ENCODE results near the gene DNAH6.

Gene DNAH6

DNA sequence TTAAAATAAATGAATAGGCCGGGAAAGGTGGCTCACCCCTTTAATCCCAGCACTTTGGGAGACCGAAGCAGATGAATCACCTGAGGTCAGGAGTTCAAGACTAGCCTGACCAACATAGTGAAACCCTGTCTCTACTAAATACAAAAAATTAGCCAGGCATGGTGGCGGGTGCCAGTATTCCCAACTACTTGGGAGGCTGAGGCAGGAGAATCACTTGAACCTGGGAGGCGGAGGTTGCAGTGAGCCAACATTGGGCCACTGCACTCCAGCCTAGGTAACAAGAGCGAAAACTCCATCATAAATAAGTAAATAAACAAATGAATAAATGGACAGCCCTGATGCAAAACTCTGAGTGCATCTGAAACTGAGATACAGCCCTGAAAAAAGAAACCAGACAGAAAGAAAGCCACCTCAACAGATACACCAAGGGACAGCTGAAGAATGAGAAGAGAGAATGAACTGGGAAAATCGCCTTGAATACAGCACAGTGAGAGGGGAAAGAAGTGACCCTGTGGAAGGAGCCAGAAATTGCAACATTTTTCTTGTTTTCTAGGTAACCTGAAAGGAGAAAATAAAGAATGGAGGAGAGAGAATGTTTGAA is 300.2 kb downstream of the DNAH6 start:
- FAIRE-seq, result no peak
- TF ChIP-seq, protein P1, sequence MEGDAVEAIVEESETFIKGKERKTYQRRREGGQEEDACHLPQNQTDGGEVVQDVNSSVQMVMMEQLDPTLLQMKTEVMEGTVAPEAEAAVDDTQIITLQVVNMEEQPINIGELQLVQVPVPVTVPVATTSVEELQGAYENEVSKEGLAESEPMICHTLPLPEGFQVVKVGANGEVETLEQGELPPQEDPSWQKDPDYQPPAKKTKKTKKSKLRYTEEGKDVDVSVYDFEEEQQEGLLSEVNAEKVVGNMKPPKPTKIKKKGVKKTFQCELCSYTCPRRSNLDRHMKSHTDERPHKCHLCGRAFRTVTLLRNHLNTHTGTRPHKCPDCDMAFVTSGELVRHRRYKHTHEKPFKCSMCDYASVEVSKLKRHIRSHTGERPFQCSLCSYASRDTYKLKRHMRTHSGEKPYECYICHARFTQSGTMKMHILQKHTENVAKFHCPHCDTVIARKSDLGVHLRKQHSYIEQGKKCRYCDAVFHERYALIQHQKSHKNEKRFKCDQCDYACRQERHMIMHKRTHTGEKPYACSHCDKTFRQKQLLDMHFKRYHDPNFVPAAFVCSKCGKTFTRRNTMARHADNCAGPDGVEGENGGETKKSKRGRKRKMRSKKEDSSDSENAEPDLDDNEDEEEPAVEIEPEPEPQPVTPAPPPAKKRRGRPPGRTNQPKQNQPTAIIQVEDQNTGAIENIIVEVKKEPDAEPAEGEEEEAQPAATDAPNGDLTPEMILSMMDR (IDR thresholded peaks at IDR 0.05; ENCODE audit: insufficient read depth, missing control alignments), result no peak
- DNase-seq (ENCODE audit: insufficient read length, low spot score), result no peak

DNA sequence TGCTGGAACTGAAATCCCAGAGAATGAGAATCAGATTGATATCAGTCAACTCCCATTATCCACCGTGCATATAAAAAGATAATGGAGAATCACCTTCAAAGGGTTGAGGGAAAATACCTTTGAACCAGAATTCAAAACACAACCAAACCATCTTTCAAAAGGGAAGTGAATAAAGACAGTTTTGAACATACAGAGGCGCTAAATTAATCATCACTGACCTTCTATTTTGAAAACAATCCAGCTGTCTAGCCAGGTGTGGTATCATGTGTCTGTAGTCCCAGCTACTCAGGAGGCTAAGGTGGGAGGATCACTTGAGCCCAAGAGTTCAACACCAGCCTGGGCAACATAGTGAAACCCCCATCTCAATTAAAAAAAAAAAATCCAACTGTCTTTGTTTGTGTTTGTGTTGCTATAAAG is 300.9 kb downstream of the DNAH6 start:
- no peak for DNase-seq (ENCODE audit: insufficient read length, low spot score)
- TF ChIP-seq, protein P1 (IDR thresholded peaks at IDR 0.05; ENCODE audit: insufficient read depth, missing control alignments), result no peak
- FAIRE-seq, result no peak

- DNase-seq (ENCODE audit: insufficient read length, low spot score), result no peak
- TF ChIP-seq, protein P1 (IDR thresholded peaks at IDR 0.05; ENCODE audit: insufficient read depth, missing control alignments), result no peak
- no peak for FAIRE-seq
Observed at GRCh38 chr2:84821806-84822205, 305.5 kb downstream of the DNAH6 start.

- TF ChIP-seq, protein P1 (IDR thresholded peaks at IDR 0.05; ENCODE audit: insufficient read depth, missing control alignments), result no peak
- DNase-seq (ENCODE audit: insufficient read length, low spot score) (no peak), FAIRE-seq (no peak)
Observed at GRCh38 chr2:84823229-84823628, 306.9 kb downstream of the DNAH6 start.

DNA sequence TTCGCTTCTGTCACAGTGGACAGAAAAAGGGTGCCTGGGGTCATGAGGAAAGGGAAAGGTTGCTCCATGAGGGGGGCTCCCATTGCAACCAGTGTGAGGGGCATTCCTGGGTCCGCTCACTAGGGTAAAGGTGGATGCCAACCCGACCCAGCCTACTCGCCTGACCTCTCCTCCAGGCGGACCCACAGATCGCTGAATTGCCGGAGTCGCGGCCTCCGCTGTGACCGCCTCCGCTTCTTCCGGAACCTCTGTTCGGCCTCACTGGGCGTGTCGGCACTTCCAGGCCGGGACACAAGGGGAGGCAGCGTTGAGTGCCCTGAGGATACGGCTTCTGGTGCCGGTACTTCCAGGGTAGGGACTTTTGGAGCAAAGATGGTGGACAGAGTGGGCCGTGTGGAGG is 307.5 kb downstream of the DNAH6 start:
- TF ChIP-seq, protein P1 (IDR thresholded peaks at IDR 0.05; ENCODE audit: insufficient read depth, missing control alignments), result no peak
- no peak for DNase-seq (ENCODE audit: insufficient read length, low spot score)
- FAIRE-seq, result no peak

GRCh38 chr2:84827978-84828575 is 311.8 kb downstream of the DNAH6 start:
- FAIRE-seq (no peak), DNase-seq (ENCODE audit: insufficient read length, low spot score) (no peak)
- TF ChIP-seq, protein P1 (IDR thresholded peaks at IDR 0.05; ENCODE audit: insufficient read depth, missing control alignments), result no peak

DNA sequence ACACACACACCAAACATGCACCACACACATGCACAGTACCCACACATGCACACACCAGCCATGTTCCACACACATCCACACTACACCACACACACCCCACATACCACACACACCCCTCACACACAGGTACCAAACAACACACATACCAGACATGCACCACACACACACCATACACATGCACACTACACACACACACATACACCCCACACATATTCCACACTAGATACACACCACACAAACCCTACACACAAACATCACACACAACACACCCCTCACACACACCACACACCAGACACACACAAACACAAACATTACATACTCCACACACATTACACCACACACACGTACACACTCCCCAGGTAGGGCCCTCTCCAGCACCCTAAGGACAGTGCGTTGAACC is 313.4 kb downstream of the DNAH6 start:
- FAIRE-seq (no peak), DNase-seq (ENCODE audit: insufficient read length, low spot score) (no peak)
- TF ChIP-seq, protein P1 (IDR thresholded peaks at IDR 0.05; ENCODE audit: insufficient read depth, missing control alignments), result no peak
